Dermis lymphatic vessel endothelial cell (primary cell): ENCODE data around the gene MORF4L1. TPM values are rescaled to one million over a fixed set of nuclear protein-coding genes. Genes with fewer than 3 reads are reported as not detected.

Source experiments
- total RNA-seq: library from RNA; depleted of rRNA; stranded (reverse); fragments of >200 nt; gene quantifications from 2 replicates; pipeline ENCODE4 v1.2.1, GENCODE V29; 2014

Gene MORF4L1
- 323 and 448 TPM in 2 replicates for total RNA-seq

GRCh38 chr15:78872155-78872971 is at the start of gene MORF4L1:
Gene MORF4L1 (plus strand): TSS chr15:78872890. CDS start chr15:78873018, 128 bp downstream.

GRCh38 chr15:78944669-78945407 is 72.1 kb downstream of the MORF4L1 start, which contains the start of gene CTSH:
Gene CTSH (minus strand): TSS chr15:78945046. CDS start chr15:78944981, 65 bp downstream.

Other genes starting within 250 kb of the MORF4L1 start
- not detected in 2 replicates for gene CHRNB4, start 231.7 kb upstream of the MORF4L1 start, total RNA-seq
- 3.4 and 6.6 TPM in 2 replicates for gene ADAMTS7, start 61.4 kb upstream of the MORF4L1 start, total RNA-seq
- gene CTSH, start 72.2 kb downstream of the MORF4L1 start, total RNA-seq, result 74.9 and 95.2 TPM in 2 replicates
- gene RASGRF1, start 217.9 kb downstream of the MORF4L1 start, total RNA-seq, result 0.98 and 2.9 TPM in 2 replicates